Measurements from ENCODE around the gene ZNF407. TPM values are rescaled to one million over a fixed set of nuclear protein-coding genes. Genes with fewer than 3 reads are reported as not detected.

ZNF407 gene, protein sequence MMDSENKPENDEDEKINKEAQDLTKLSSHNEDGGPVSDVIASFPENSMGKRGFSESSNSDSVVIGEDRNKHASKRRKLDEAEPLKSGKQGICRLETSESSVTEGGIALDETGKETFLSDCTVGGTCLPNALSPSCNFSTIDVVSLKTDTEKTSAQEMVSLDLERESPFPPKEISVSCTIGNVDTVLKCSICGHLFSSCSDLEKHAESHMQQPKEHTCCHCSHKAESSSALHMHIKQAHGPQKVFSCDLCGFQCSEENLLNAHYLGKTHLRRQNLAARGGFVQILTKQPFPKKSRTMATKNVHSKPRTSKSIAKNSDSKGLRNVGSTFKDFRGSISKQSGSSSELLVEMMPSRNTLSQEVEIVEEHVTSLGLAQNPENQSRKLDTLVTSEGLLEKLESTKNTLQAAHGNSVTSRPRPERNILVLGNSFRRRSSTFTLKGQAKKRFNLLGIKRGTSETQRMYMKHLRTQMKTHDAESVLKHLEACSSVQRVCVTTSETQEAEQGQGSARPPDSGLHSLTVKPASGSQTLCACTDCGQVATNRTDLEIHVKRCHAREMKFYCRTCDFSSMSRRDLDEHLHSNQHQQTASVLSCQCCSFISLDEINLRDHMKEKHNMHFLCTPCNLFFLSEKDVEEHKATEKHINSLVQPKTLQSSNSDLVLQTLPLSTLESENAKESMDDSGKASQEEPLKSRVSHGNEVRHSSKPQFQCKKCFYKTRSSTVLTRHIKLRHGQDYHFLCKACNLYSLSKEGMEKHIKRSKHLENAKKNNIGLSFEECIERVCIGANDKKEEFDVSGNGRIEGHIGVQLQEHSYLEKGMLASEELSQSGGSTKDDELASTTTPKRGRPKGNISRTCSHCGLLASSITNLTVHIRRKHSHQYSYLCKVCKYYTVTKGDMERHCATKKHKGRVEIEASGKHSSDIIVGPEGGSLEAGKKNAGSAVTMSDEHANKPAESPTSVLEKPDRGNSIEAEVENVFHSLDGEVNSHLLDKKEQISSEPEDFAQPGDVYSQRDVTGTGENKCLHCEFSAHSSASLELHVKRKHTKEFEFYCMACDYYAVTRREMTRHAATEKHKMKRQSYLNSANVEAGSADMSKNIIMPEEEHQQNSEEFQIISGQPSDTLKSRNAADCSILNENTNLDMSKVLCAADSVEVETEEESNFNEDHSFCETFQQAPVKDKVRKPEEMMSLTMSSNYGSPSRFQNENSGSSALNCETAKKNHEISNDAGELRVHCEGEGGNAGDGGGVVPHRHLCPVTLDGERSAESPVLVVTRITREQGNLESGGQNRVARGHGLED (N-terminal part only)
- total RNA-seq (10 to 100 TPM; 16.0 to 21.1 TPM), polyA plus RNA-seq (1 to 10 TPM; 1.3 to 3.0 TPM)
- long read RNA-seq, donor 1, full-length matches to known transcripts = 10 of 19 reads
- long read RNA-seq, donor 1, partial matches to known transcripts = 4 of 19 reads
- long read RNA-seq, donor 1, other reads (novel, unspliced or antisense) = 5 of 19 reads
- long read RNA-seq, donor 2, full-length matches to known transcripts = 2 of 13 reads
- long read RNA-seq, donor 2, partial matches to known transcripts = 2 of 13 reads
- long read RNA-seq, donor 2, other reads (novel, unspliced or antisense) = 9 of 13 reads

DNA sequence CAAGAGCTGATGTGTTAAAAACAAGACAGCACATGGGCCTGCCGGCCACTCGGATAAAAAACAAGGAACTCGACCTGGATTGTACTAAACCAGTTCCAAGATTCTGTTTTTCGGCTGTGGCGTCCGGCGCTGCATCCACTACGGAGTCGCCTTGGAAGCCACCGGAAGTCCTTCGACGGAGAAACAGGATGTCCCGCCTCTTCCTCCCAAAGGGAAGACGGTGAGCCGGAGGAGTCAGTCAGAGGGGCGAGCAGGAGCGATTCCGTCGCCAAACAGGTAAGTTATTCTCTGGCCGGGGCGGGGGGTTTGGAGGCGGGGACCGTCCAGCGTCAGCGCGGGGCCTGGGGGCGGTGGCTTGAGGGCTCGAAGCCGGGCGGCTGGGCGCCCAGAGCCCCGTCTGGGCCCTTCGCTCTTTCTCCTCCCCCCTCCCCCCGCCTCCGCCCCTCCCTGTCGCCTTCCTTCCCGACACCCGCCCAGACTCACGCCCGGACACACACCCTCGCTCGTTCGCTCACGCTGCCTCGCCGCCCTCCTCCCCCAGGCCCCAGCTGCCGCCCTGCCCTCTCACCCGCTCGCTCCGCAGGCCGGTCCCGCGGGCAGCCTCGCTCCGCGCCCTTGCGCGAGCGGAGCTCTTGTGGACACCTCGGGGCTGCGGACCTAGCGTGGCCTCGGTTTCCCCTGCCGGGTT is at the start of gene ZNF407:
ZNF407 (plus strand) TSS at position 209 of the 688 bp plus-strand sequence. CDS start 33,150 bp downstream, outside the sequence.
- no peaks in the 10 kb centered on the region for H3K36me3 ChIP-seq (ENCODE audit: control insufficient read depth in 1 of 2, insufficient read depth in 2 of 2, low read length in 1 of 2)
- ATAC-seq (ENCODE audit: low FRiP score) (peak; percentile 96), DNase-seq (peak; percentile 90 to 94)
- intact Hi-C loops (cut with DNase I) = loop anchor here in 1 of 2 donors (5.0 kb wide), 2 partner anchors 101 to 306 kb away; partner anchors contain the start of genes CNDP2 and CYB5A
- peak within 1 kb of the TSS; percentile 62 to 96 for H3K27ac ChIP-seq (ENCODE audit: low read depth in 1 of 2, low read length in 2 of 2)
- peaks cover 3% of the 10 kb centered on the region for H3K9me3 ChIP-seq (ENCODE audit: control insufficient read depth, low read length)
- peak within 1 kb of the TSS; percentile 60 to 91 for H3K4me3 ChIP-seq (ENCODE audit: low read length in 2 of 2)
- 0% methylated on average over 55 to 64 of the region's 64 CpGs for WGBS, 2 donors
- no peaks in the 10 kb centered on the region for H3K4me1 ChIP-seq (ENCODE audit: control insufficient read depth in 1 of 2, insufficient read depth in 2 of 2, low read length in 2 of 2)
- H3K27me3 ChIP-seq (ENCODE audit: control insufficient read depth in 1 of 2, insufficient read depth in 2 of 2, low read length in 1 of 2) = no peaks in the 10 kb centered on the region

GRCh38 chr18:74549591-74550104 is 48.0 kb upstream of the ZNF407 start:
- H3K4me1 ChIP-seq (ENCODE audit: control insufficient read depth in 1 of 2, insufficient read depth in 2 of 2, low read length in 2 of 2) = no peaks in the 10 kb centered on the region
- 93 to 100% methylated on average over 1 of the region's 1 CpG for WGBS, 2 donors
- no peaks in the 10 kb centered on the region for H3K9me3 ChIP-seq (ENCODE audit: control insufficient read depth, low read length)
- ATAC-seq (ENCODE audit: low FRiP score) = no peak
- intact Hi-C loops (cut with DNase I) = loop anchor here (2.0 to 5.0 kb wide), 3 partner anchors 52 to 351 kb away; partner anchors contain the start of gene CNDP2 (in 1 of the 2)
- no peak overlapping the region for H3K4me3 ChIP-seq (ENCODE audit: low read length in 2 of 2)
- H3K36me3 ChIP-seq (ENCODE audit: control insufficient read depth in 1 of 2, insufficient read depth in 2 of 2, low read length in 1 of 2) = no peaks in the 10 kb centered on the region
- H3K27me3 ChIP-seq (ENCODE audit: control insufficient read depth in 1 of 2, insufficient read depth in 2 of 2, low read length in 1 of 2) = no peaks in the 10 kb centered on the region
- no peak overlapping the region for H3K27ac ChIP-seq (ENCODE audit: low read depth in 1 of 2, low read length in 2 of 2)
- DNase-seq = no peak

GRCh38 chr18:74550886-74551285 is 46.8 kb upstream of the ZNF407 start:
- Histone ChIP-seq H3K4me1 (ENCODE audit: control insufficient read depth in 1 of 2, insufficient read depth in 2 of 2, low read length in 2 of 2) (no peaks in the 10 kb centered on the region), H3K36me3 (ENCODE audit: control insufficient read depth in 1 of 2, insufficient read depth in 2 of 2, low read length in 1 of 2) (no peaks in the 10 kb centered on the region), H3K27ac (ENCODE audit: low read depth in 1 of 2, low read length in 2 of 2) (no peak overlapping the region), H3K27me3 (ENCODE audit: control insufficient read depth in 1 of 2, insufficient read depth in 2 of 2, low read length in 1 of 2) (no peaks in the 10 kb centered on the region), H3K9me3 (ENCODE audit: control insufficient read depth, low read length) (no peaks in the 10 kb centered on the region), H3K4me3 (ENCODE audit: low read length in 2 of 2) (no peak overlapping the region)
- WGBS, 2 donors = 95 to 97% methylated on average over 6 of the region's 6 CpGs
- intact Hi-C loops (cut with DNase I) = loop anchor here (2.0 to 5.0 kb wide), 2 partner anchors 199 to 352 kb away; no protein-coding TSS in a partner anchor
- DNase-seq (no peak), ATAC-seq (ENCODE audit: low FRiP score) (no peak)

GRCh38 chr18:74551452-74551851 is 46.2 kb upstream of the ZNF407 start:
- H3K36me3 ChIP-seq (ENCODE audit: control insufficient read depth in 1 of 2, insufficient read depth in 2 of 2, low read length in 1 of 2) = no peaks in the 10 kb centered on the region
- no peaks in the 10 kb centered on the region for H3K27me3 ChIP-seq (ENCODE audit: control insufficient read depth in 1 of 2, insufficient read depth in 2 of 2, low read length in 1 of 2)
- H3K27ac ChIP-seq (ENCODE audit: low read depth in 1 of 2, low read length in 2 of 2) = no peak overlapping the region
- 36 to 45% methylated on average over 3 of the region's 3 CpGs for WGBS, 2 donors
- no peak overlapping the region for H3K4me3 ChIP-seq (ENCODE audit: low read length in 2 of 2)
- no peak for ATAC-seq (ENCODE audit: low FRiP score)
- intact Hi-C loops (cut with DNase I) = loop anchor here (2.0 to 5.0 kb wide), 2 partner anchors 199 to 353 kb away; no protein-coding TSS in a partner anchor
- H3K9me3 ChIP-seq (ENCODE audit: control insufficient read depth, low read length) = no peaks in the 10 kb centered on the region
- no peak for DNase-seq
- H3K4me1 ChIP-seq (ENCODE audit: control insufficient read depth in 1 of 2, insufficient read depth in 2 of 2, low read length in 2 of 2) = no peaks in the 10 kb centered on the region

DNA sequence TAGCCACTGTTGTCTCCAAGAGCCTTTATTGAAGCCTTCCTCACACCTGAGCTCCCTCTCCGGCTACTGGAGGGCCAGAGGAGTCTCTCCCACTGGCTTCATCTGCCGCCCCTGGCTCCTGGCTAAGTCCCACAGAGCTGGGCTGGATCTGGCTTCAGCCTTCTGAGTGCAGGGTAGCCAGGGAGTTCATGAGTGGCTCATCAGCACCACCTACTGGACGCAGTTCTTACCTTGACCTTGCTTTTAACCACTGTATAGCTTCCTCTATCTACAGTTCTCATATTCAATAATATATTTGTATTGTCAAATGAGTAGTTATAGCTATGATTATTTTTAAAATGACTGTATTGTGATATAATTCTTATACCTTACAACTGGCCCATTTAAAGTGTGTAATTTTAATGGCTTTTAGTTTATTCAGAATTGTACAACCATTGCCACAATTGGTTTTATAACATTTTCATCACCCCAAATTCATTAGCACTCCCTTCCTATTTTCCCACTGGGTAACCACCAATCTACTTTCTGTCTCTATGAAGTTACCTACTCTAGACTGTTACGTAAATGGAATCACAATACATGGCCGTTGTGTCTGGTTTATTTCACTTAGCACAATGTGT is 45.6 kb upstream of the ZNF407 start:
- H3K27ac ChIP-seq (ENCODE audit: low read depth in 1 of 2, low read length in 2 of 2) = no peak overlapping the region
- WGBS, 2 donors = 13 to 17% methylated on average over 5 of the region's 5 CpGs
- peak; percentile 92 for ATAC-seq (ENCODE audit: low FRiP score)
- no peak overlapping the region for H3K4me3 ChIP-seq (ENCODE audit: low read length in 2 of 2)
- intact Hi-C loops (cut with DNase I) = loop anchor here (2.0 to 5.0 kb wide), 3 partner anchors 200 to 355 kb away; no protein-coding TSS in a partner anchor
- H3K27me3 ChIP-seq (ENCODE audit: control insufficient read depth in 1 of 2, insufficient read depth in 2 of 2, low read length in 1 of 2) = no peaks in the 10 kb centered on the region
- H3K4me1 ChIP-seq (ENCODE audit: control insufficient read depth in 1 of 2, insufficient read depth in 2 of 2, low read length in 2 of 2) = no peaks in the 10 kb centered on the region
- peak; percentile 85 to 88 for DNase-seq
- no peaks in the 10 kb centered on the region for H3K9me3 ChIP-seq (ENCODE audit: control insufficient read depth, low read length)
- H3K36me3 ChIP-seq (ENCODE audit: control insufficient read depth in 1 of 2, insufficient read depth in 2 of 2, low read length in 1 of 2) = no peaks in the 10 kb centered on the region

- ATAC-seq (ENCODE audit: low FRiP score) (no peak), DNase-seq (no peak)
- Histone ChIP-seq H3K9me3 (ENCODE audit: control insufficient read depth, low read length) (no peaks in the 10 kb centered on the region), H3K36me3 (ENCODE audit: control insufficient read depth in 1 of 2, insufficient read depth in 2 of 2, low read length in 1 of 2) (no peaks in the 10 kb centered on the region), H3K27me3 (ENCODE audit: control insufficient read depth in 1 of 2, insufficient read depth in 2 of 2, low read length in 1 of 2) (no peaks in the 10 kb centered on the region), H3K4me3 (ENCODE audit: low read length in 2 of 2) (no peak overlapping the region), H3K27ac (ENCODE audit: low read depth in 1 of 2, low read length in 2 of 2) (no peak overlapping the region), H3K4me1 (ENCODE audit: control insufficient read depth in 1 of 2, insufficient read depth in 2 of 2, low read length in 2 of 2) (no peaks in the 10 kb centered on the region)
- WGBS, 2 donors = 82 to 88% methylated on average over 11 of the region's 11 CpGs
- intact Hi-C loops (cut with DNase I) = no loop called here
Measured at GRCh38 chr18:74556126-74556525, 41.5 kb upstream of the ZNF407 start.

GRCh38 chr18:74558096-74558495 is 39.6 kb upstream of the ZNF407 start:
- H3K9me3 ChIP-seq (ENCODE audit: control insufficient read depth, low read length) = no peaks in the 10 kb centered on the region
- no peaks in the 10 kb centered on the region for H3K36me3 ChIP-seq (ENCODE audit: control insufficient read depth in 1 of 2, insufficient read depth in 2 of 2, low read length in 1 of 2)
- no peak for DNase-seq
- no peaks in the 10 kb centered on the region for H3K4me1 ChIP-seq (ENCODE audit: control insufficient read depth in 1 of 2, insufficient read depth in 2 of 2, low read length in 2 of 2)
- WGBS, 2 donors = 66% methylated on average over 4 of the region's 4 CpGs
- no peak for ATAC-seq (ENCODE audit: low FRiP score)
- H3K27me3 ChIP-seq (ENCODE audit: control insufficient read depth in 1 of 2, insufficient read depth in 2 of 2, low read length in 1 of 2) = no peaks in the 10 kb centered on the region
- no peak overlapping the region for H3K27ac ChIP-seq (ENCODE audit: low read depth in 1 of 2, low read length in 2 of 2)
- no peak overlapping the region for H3K4me3 ChIP-seq (ENCODE audit: low read length in 2 of 2)
- intact Hi-C loops (cut with DNase I) = no loop called here

Data from aorta (tissue), 5 donors.